ENCODE data around the gene INMT.

The INMT gene

GRCh38 chr7:30805081-30805691 is 53.3 kb downstream of the INMT start:
- in situ Hi-C loops (cut with HindIII; ENCODE audit: low sequenced_read_pairs), result no loop called here

GRCh38 chr7:30805931-30806330 is 54.0 kb downstream of the INMT start:
- in situ Hi-C loops (cut with HindIII; ENCODE audit: low sequenced_read_pairs), result no loop called here
